Measurements from ENCODE around the gene NR3C2.

The NR3C2 gene

DNA sequence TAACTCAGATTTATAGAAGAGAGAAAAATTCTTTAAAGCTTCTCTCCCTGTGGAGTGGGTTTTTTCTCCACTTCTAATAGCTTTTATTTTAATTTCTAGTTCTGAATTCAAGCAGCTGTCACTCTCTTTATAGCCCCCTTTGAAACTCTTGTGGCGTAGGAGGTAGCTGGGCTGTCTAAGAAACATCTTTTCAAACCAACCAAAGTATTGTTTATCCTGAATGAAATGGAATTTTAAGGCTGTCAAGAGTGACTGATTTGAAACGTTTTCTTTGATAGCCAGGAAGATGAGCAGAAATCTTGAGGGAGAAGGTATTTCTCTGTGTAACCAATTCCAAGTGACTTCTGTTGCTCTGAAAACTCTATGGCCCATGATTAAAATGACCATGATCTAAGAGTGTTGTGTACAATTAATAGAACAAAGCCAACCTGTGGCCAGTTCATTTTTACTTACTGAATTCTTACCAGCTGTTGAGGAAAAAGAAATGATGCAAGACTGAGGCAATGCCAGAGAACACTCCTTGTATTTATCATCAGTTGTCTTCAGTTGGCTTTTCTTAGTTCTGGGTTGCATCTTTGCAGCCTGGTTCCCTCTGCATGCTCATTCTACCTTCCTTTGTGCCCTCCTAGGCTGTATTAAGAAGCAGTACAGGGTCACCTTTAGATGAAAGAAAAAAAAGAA is 411.9 kb downstream of the NR3C2 start:
- H3K4me3 ChIP-seq (ENCODE audit: low read length), result no peak overlapping the region
- H3K9me3 ChIP-seq (ENCODE audit: control insufficient read depth, low read length), result no peaks in the 10 kb centered on the region
- H3K9ac ChIP-seq (ENCODE audit: low read length), result no peak overlapping the region
- H3K36me3 ChIP-seq (ENCODE audit: control insufficient read depth, insufficient read depth, low read length), result no peaks in the 10 kb centered on the region
- no peaks in the 10 kb centered on the region for H3K27me3 ChIP-seq (ENCODE audit: control insufficient read depth, insufficient read depth, low read length)
- H3K4me1 ChIP-seq (ENCODE audit: control insufficient read depth, insufficient read depth, low read length), result no peaks in the 10 kb centered on the region

DNA sequence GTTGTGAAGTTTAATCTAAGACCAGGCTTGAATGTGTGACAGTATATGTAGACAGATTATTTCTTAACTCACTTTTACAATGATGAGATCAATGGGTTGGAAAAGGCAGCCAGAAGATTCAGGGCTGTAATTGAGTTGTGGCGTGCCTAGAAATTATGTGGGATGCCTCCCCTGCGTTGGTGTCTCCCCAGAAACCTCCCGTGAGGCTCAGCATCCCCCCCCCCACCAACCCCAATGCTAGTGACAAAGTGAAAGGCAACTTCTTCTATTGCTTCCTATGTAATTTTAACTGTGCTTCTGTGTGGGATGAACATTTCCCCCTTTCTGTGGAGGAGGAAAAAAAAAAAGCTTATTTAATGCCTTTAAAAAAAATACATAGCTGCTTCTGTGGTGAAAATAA is 412.4 kb downstream of the NR3C2 start:
- Histone ChIP-seq H3K9me3 (ENCODE audit: control insufficient read depth, low read length) (no peaks in the 10 kb centered on the region), H3K27me3 (ENCODE audit: control insufficient read depth, insufficient read depth, low read length) (no peaks in the 10 kb centered on the region), H3K36me3 (ENCODE audit: control insufficient read depth, insufficient read depth, low read length) (no peaks in the 10 kb centered on the region), H3K4me3 (ENCODE audit: low read length) (no peak overlapping the region), H3K9ac (ENCODE audit: low read length) (no peak overlapping the region), H3K4me1 (ENCODE audit: control insufficient read depth, insufficient read depth, low read length) (no peaks in the 10 kb centered on the region)

Measured in mucosa of stomach (tissue), 1 donor.